ENCODE results near the gene ST7L. TPM values are rescaled to one million over a fixed set of nuclear protein-coding genes. Genes with fewer than 3 reads are reported as not detected.

ST7L gene
- total and polyA plus RNA-seq, 8 donors, result 9.0 to 16.9 (median 11.2) TPM

- H3K4me1 ChIP-seq, result no peaks in the 10 kb centered on the region
- no peaks in the 10 kb centered on the region for H3K27me3 ChIP-seq
- DNase-seq (no peak), ATAC-seq (no peak), FAIRE-seq (no peak)
- H3K4me3 ChIP-seq, result no peak overlapping the region
- WGBS, 2 donors, result 89 to 91% methylated on average over 4 of the region's 4 CpGs
- peaks cover 0 to 51% (median 7%) of the 10 kb centered on the region in 3 donors for H3K36me3 ChIP-seq
- H3K9me3 ChIP-seq, result no peaks in the 10 kb centered on the region
- H3K27ac ChIP-seq, result no peak overlapping the region
- intact Hi-C loops (cut with DNase I), result no loop called here
- TF ChIP-seq CTCF (IDR thresholded peaks at IDR 0.05), result no peak
These were observed 13.2 kb downstream of the ST7L start for GRCh38 chr1:112605633-112606327.

GRCh38 chr1:112603541-112603940, 15.4 kb downstream of the ST7L start:
- no peak for FAIRE-seq
- Histone ChIP-seq H3K27me3 (no peaks in the 10 kb centered on the region), H3K36me3 (peaks cover 0 to 37% (median 0%) of the 10 kb centered on the region in 3 donors), H3K4me3 (no peak overlapping the region), H3K27ac (no peak overlapping the region), H3K4me1 (no peaks in the 10 kb centered on the region), H3K9me3 (no peaks in the 10 kb centered on the region)
- no peak for ATAC-seq
- intact Hi-C loops (cut with DNase I), result no loop called here
- no peak for DNase-seq
- no peak for TF ChIP-seq CTCF (IDR thresholded peaks at IDR 0.05)
- WGBS, 2 donors, result 98 to 100% methylated on average over 1 of the region's 1 CpG

- ATAC-seq (no peak), DNase-seq (no peak), FAIRE-seq (no peak)
- H3K27ac ChIP-seq, result no peak overlapping the region
- H3K9me3 ChIP-seq, result no peaks in the 10 kb centered on the region
- H3K4me3 ChIP-seq, result no peak overlapping the region
- intact Hi-C loops (cut with DNase I), result no loop called here
- peaks cover 0 to 38% (median 0%) of the 10 kb centered on the region in 3 donors for H3K36me3 ChIP-seq
- 96% methylated on average over 2 of the region's 2 CpGs for WGBS, 2 donors
- no peaks in the 10 kb centered on the region for H3K27me3 ChIP-seq
- H3K4me1 ChIP-seq, result no peaks in the 10 kb centered on the region
- TF ChIP-seq CTCF (IDR thresholded peaks at IDR 0.05), result no peak
These were observed 15.9 kb downstream of the ST7L start for GRCh38 chr1:112603012-112603411.

- Histone ChIP-seq H3K27ac (no peak overlapping the region), H3K27me3 (no peaks in the 10 kb centered on the region), H3K9me3 (no peaks in the 10 kb centered on the region), H3K36me3 (peaks cover 0 to 38% (median 0%) of the 10 kb centered on the region in 3 donors), H3K4me3 (no peak overlapping the region), H3K4me1 (no peaks in the 10 kb centered on the region)
- ATAC-seq (no peak), DNase-seq (no peak), FAIRE-seq (no peak)
- intact Hi-C loops (cut with DNase I), result no loop called here
- WGBS, 2 donors, result 93 to 96% methylated on average over 4 of the region's 4 CpGs
- TF ChIP-seq CTCF (IDR thresholded peaks at IDR 0.05), result no peak
These were observed 19.5 kb downstream of the ST7L start for GRCh38 chr1:112599477-112599876.

GRCh38 chr1:112594208-112594876, 24.6 kb downstream of the ST7L start:
- ATAC-seq (no peak), DNase-seq (no peak), FAIRE-seq (no peak)
- peaks cover 0 to 3% (median 0%) of the 10 kb centered on the region in 3 donors for H3K4me1 ChIP-seq
- H3K27me3 ChIP-seq, result no peaks in the 10 kb centered on the region
- TF ChIP-seq CTCF (IDR thresholded peaks at IDR 0.05), result no peak
- intact Hi-C loops (cut with DNase I), result no loop called here
- H3K36me3 ChIP-seq, result peaks cover 0 to 11% (median 0%) of the 10 kb centered on the region in 3 donors
- WGBS, 2 donors, result 41% methylated on average over 3 of the region's 3 CpGs
- no peak overlapping the region for H3K27ac ChIP-seq
- no peaks in the 10 kb centered on the region for H3K9me3 ChIP-seq
- no peak overlapping the region for H3K4me3 ChIP-seq

Data from pancreas (tissue), 10 donors.